GM12873 (cell line): ENCODE results near the gene SVOP.

Source experiments
- CTCF ChIP-seq: IDR thresholded peaks from 2 replicates; pipeline ENCODE4 v1.5.1; 2012; ENCODE audit warnings: low read depth, mild to moderate bottlenecking, moderate library complexity, low read length, control low read depth; ENCODE audit not compliant: insufficient read depth; ENCODE audit errors: missing control alignments

The SVOP gene

GRCh38 chr12:108949976-108950375, 70.9 kb downstream of the SVOP start:
- no peak for TF ChIP-seq CTCF

GRCh38 chr12:108948367-108948766, 72.5 kb downstream of the SVOP start:
- TF ChIP-seq CTCF = no peak

GRCh38 chr12:108947097-108947496, 73.8 kb downstream of the SVOP start:
- TF ChIP-seq CTCF = no peak

- TF ChIP-seq CTCF = no peak
These were observed 80.7 kb downstream of the SVOP start for GRCh38 chr12:108940138-108940537.

- TF ChIP-seq CTCF = no peak
These were observed 81.3 kb downstream of the SVOP start for GRCh38 chr12:108939594-108939993.

GRCh38 chr12:108938247-108938924, 82.5 kb downstream of the SVOP start:
- TF ChIP-seq CTCF = no peak

GRCh38 chr12:108935159-108935763, 85.6 kb downstream of the SVOP start:
- no peak for TF ChIP-seq CTCF
